PC-9 (cell line): Measurements from ENCODE around the gene DUSP9. TPM values are rescaled to one million over a fixed set of nuclear protein-coding genes. Genes with fewer than 3 reads are reported as not detected.

ENCODE experiments used
- BruUV-seq: library from RNA; stranded (reverse); fragments of 400-500 nt; replicated peaks from 2 replicates; lab custom pipeline; 2021; lab: Mats Ljungman, UMichigan
- CTCF ChIA-PET: fragments of 300-600 bp; sonication (Branson Sonifier 250); formaldehyde crosslinking; loops from one replicate; lab custom pipeline; 2022; ENCODE audit warnings: antibody characterized with exemption; lab: Charles Lee
- POLR2A ChIA-PET: fragments of 300-600 bp; sonication (Branson Sonifier 250); formaldehyde crosslinking; loops from one replicate; lab custom pipeline; 2022; ENCODE audit warnings: antibody characterized with exemption; ENCODE audit not compliant: unreplicated experiment; lab: Charles Lee
- DNase-seq, 2 experiments: peaks; one replicate each; pipeline versions ENCODE4 v3.0.0 to v3.0.0-alpha.2; 2015 to 2022; ENCODE audit warnings: mixed read lengths in 1 of 2
- H2AFZ ChIP-seq: fragments of 200-600 bp; sonication (generic); 2 replicates; pipeline ENCODE4 v1.8.1; 2017; ENCODE audit warnings: antibody characterized with exemption
- H3F3A ChIP-seq: fragments of 200-600 bp; sonication (generic); 2 replicates; pipeline ENCODE4 v1.8.1; 2017; ENCODE audit warnings: antibody characterized with exemption, mild to moderate bottlenecking, low read depth; ENCODE audit not compliant: insufficient read depth
- H3K27ac ChIP-seq: fragments of 200-600 bp; sonication (generic); 2 replicates; pipeline ENCODE4 v1.6.1; 2016; ENCODE audit warnings: mixed run types
- H3K27me3 ChIP-seq: fragments of 200-600 bp; sonication (generic); 2 replicates; pipeline ENCODE4 v1.6.1; 2016; ENCODE audit warnings: low read depth, mixed run types; ENCODE audit not compliant: insufficient read depth
- H3K36me3 ChIP-seq: fragments of 200-600 bp; sonication (generic); 2 replicates; pipeline ENCODE4 v1.6.1; 2016; ENCODE audit warnings: low read depth, mixed run types
- H3K4me1 ChIP-seq: fragments of 200-600 bp; sonication (generic); replicated peaks from 2 replicates; pipeline ENCODE4 v1.6.1; 2016; ENCODE audit warnings: mixed run types; ENCODE audit not compliant: insufficient read depth
- H3K4me2 ChIP-seq: fragments of 200-600 bp; sonication (generic); 2 replicates; pipeline ENCODE4 v1.6.1; 2017; ENCODE audit warnings: mixed run types
- H3K4me3 ChIP-seq: fragments of 200-600 bp; sonication (generic); 2 replicates; pipeline ENCODE4 v1.6.1; 2016; ENCODE audit warnings: mixed run types
- H3K79me2 ChIP-seq: fragments of 200-600 bp; sonication (generic); 2 replicates; pipeline ENCODE4 v1.6.1; 2017; ENCODE audit warnings: low read depth, mixed run types
- H3K9me2 ChIP-seq: fragments of 200-600 bp; sonication (generic); 2 replicates; pipeline ENCODE4 v1.8.1; 2017; ENCODE audit warnings: mild to moderate bottlenecking; ENCODE audit not compliant: insufficient read depth
- H3K9me3 ChIP-seq: fragments of 200-600 bp; sonication (generic); 2 replicates; pipeline ENCODE4 v1.8.1; 2016; ENCODE audit warnings: low read depth; ENCODE audit not compliant: insufficient read depth
- H4K20me1 ChIP-seq: fragments of 200-600 bp; sonication (generic); 2 replicates; pipeline ENCODE4 v1.8.1; 2017; ENCODE audit not compliant: insufficient read depth
- EZH2 ChIP-seq: fragments of 200-600 bp; sonication (generic); IDR thresholded peaks from 2 replicates; pipeline ENCODE4 v1.8.0; 2017; ENCODE audit warnings: antibody characterized with exemption, low read depth
- intact Hi-C: fragments of 100-400 bp; cut with micrococcal nuclease; formaldehyde crosslinking; loops from one replicate; pipeline ENCODE4 v1.10.0; 2022; ENCODE audit not compliant: unreplicated experiment
- total RNA-seq: library from RNA; stranded (reverse); gene quantifications from 2 replicates; pipeline ENCODE4 v1.2.3, GENCODE V29; 2021
- TF ChIP-seq, protein P1 (sequence below): fragments of 200-600 bp; sonication (generic); conservative IDR thresholded peaks from 2 replicates; pipeline ENCODE4 v1.6.1; 2017; ENCODE audit warnings: mixed run types, antibody characterized with exemption, mild to moderate bottlenecking, moderate library complexity

Gene DUSP9
- total RNA-seq, 1 experiment from 2014 or later: 1.3 TPM

DNA sequence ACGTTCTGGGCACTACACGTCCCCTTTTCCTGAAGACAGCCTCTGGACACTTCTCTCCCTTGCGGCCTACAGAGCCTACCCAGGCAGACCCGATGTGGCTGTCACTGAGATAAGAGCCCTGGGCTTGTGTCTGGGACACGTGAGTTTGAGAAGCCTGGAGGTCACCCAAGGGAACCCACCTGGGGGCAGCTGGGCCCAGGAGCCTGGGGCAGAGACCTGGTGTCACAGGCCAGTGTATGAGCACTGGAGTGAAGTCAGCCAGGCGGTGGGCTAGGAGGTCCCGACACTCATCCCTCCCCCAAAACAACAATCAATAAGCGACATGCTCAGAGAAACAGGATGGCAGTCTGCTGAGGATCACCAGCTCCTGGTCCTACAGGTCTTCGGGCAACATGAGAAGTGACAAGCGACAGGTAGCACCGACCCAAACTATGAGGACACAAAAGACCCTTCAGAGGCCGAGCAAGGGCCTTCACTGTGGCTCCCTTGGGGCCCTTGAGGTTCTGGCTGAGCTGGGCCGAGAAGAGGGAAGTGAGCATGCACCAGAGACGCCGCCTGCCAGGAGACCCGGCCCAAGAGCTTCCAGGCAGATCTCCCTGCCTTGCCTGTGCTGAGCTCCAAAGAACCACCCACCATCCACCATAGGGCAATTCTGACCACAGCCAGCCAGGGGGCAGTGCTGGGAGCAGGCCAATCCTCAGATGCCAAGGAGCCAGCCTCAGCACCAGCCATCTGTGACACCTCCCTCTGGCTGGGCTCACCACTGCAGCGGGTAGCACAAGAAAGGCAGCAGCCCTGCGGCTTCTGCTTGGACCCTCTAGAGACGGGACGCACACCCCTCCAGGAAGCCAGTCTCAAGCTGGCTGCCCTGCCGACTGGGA lies 11.0 kb upstream of the DUSP9 start:
- H4K20me1 ChIP-seq: no peaks in the 10 kb centered on the region
- H3K27me3 ChIP-seq: peaks cover 65% of the 10 kb centered on the region
- no peaks in the 10 kb centered on the region for H3K79me2 ChIP-seq
- no TSS peak for BruUV-seq
- no peaks in the 10 kb centered on the region for H3K36me3 ChIP-seq
- no peak overlapping the region for H2AFZ ChIP-seq
- H3K4me2 ChIP-seq: no peak overlapping the region
- ChIA-PET POLR2A (no interaction called here), CTCF (interaction anchor here (0.5 kb wide), 1 partner anchor 735 kb away, joined by 3 read pairs; no protein-coding TSS in a partner anchor)
- H3K27ac ChIP-seq: no peak overlapping the region
- TF ChIP-seq, protein P1, sequence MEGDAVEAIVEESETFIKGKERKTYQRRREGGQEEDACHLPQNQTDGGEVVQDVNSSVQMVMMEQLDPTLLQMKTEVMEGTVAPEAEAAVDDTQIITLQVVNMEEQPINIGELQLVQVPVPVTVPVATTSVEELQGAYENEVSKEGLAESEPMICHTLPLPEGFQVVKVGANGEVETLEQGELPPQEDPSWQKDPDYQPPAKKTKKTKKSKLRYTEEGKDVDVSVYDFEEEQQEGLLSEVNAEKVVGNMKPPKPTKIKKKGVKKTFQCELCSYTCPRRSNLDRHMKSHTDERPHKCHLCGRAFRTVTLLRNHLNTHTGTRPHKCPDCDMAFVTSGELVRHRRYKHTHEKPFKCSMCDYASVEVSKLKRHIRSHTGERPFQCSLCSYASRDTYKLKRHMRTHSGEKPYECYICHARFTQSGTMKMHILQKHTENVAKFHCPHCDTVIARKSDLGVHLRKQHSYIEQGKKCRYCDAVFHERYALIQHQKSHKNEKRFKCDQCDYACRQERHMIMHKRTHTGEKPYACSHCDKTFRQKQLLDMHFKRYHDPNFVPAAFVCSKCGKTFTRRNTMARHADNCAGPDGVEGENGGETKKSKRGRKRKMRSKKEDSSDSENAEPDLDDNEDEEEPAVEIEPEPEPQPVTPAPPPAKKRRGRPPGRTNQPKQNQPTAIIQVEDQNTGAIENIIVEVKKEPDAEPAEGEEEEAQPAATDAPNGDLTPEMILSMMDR: peak; percentile 68
- TF ChIP-seq EZH2: no peak
- H3K9me3 ChIP-seq: no peaks in the 10 kb centered on the region
- H3K9me2 ChIP-seq: no peaks in the 10 kb centered on the region
- DNase-seq: peak in 1 of 2 experiments; percentile 58
- no peaks in the 10 kb centered on the region for H3F3A ChIP-seq
- no peaks in the 10 kb centered on the region for H3K4me1 ChIP-seq
- no peak overlapping the region for H3K4me3 ChIP-seq
- intact Hi-C loops: no loop called here

DNA sequence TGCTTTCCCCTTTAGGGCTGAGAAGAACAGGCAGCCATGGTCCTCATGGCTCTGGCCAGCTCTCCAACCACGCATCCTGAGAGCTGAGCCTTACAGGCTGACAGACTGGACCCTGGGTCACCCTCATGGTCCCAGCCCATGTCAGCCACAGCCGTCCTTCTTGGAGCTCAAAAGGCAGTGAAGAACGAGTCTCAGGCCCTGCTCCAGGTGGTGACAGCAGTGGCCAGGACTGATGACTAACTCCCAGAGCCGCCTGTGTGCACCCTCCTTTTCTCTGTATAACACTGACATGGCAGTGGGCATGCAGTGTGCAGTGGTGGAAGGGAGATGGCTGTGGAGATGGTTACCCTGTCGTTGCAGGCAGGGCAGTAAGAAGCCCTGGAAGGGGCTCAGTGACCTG lies 10.3 kb upstream of the DUSP9 start:
- BruUV-seq: no TSS peak
- no peak for TF ChIP-seq EZH2
- TF ChIP-seq, protein P1: no peak
- Histone ChIP-seq H3F3A (no peaks in the 10 kb centered on the region), H3K36me3 (no peaks in the 10 kb centered on the region), H3K9me2 (no peaks in the 10 kb centered on the region), H3K4me3 (no peak overlapping the region), H3K4me2 (no peak overlapping the region), H4K20me1 (no peaks in the 10 kb centered on the region), H3K27me3 (peaks cover 59% of the 10 kb centered on the region), H3K4me1 (no peaks in the 10 kb centered on the region), H3K9me3 (no peaks in the 10 kb centered on the region), H3K27ac (no peak overlapping the region), H2AFZ (no peak overlapping the region), H3K79me2 (no peaks in the 10 kb centered on the region)
- ChIA-PET POLR2A (no interaction called here), CTCF (interaction anchor here (0.7 kb wide), 1 partner anchor 17 kb away, joined by 5 read pairs; no protein-coding TSS in a partner anchor)
- intact Hi-C loops: no loop called here
- no peak for DNase-seq

DNA sequence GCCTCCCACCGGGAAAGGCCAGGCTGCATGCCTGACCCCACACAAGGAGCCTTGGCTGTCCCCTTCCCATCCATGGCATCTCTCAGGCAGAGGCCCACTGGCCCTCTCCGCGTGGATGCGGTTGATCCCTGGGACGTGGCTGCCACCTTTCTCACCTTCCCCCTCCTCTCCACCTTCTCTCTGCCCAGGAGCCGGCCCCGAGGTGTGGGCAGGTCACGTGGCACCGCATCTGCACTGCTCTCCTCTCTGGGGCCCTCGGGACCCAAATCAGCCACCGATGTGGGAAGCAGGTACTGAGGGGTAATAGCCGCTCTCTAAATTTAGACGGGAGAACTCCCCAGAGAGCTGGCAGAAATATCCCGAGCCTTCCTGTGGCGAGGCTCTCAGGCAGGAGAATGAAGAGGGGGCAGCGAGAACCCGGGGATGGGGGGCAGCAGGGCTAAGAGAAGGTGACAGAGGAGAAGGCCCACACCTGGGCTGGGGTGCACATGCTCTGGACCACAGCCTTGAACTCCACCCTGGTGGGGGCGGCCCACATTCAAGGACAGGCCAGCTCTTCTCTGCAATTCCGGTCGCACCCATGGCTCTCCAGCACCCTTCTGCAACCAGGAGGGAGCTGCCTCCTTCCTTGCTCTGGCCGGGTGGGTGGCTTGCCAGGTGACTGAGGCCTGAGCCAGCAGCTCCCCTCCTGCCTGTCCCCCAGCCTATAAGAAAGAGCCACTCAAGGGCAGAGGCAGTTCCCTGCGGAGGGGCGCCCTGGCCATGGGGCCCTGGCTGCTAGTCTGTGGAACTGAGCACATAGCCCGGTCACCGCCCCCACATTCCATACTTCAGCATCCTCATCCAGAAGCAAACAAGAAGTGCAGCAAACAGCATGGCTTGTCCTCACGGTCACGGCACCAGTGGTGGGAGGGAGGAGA lies 9.6 kb upstream of the DUSP9 start:
- Histone ChIP-seq H3K4me3 (no peak overlapping the region), H4K20me1 (no peaks in the 10 kb centered on the region), H3K9me2 (no peaks in the 10 kb centered on the region), H3K4me2 (no peak overlapping the region), H3K27me3 (peaks cover 53% of the 10 kb centered on the region), H3K4me1 (no peaks in the 10 kb centered on the region), H3K27ac (no peak overlapping the region), H3K36me3 (no peaks in the 10 kb centered on the region), H3F3A (no peaks in the 10 kb centered on the region), H2AFZ (no peak overlapping the region), H3K79me2 (no peaks in the 10 kb centered on the region), H3K9me3 (no peaks in the 10 kb centered on the region)
- TF ChIP-seq, protein P1: no peak
- no peak for TF ChIP-seq EZH2
- ChIA-PET POLR2A (no interaction called here), CTCF (interaction anchor here (0.7 kb wide), 1 partner anchor 16 kb away, joined by 5 read pairs; no protein-coding TSS in a partner anchor)
- no peak for DNase-seq
- intact Hi-C loops: no loop called here
- no TSS peak for BruUV-seq
